HUES48 (cell line): Measurements from ENCODE around the gene CADPS.

ENCODE experiments used
- H3K27ac ChIP-seq: one replicate; pipeline ENCODE4 v1.7.0; 2013; ENCODE audit warnings: low read depth, low read length, inconsistent platforms
- H3K27me3 ChIP-seq: 2 replicates; pipeline ENCODE4 v1.6.1; 2013; ENCODE audit warnings: mild to moderate bottlenecking, low read length; ENCODE audit not compliant: control insufficient read depth, insufficient read depth
- H3K36me3 ChIP-seq: 2 replicates; pipeline ENCODE4 v1.6.1; 2013; ENCODE audit warnings: low read length; ENCODE audit not compliant: control insufficient read depth, insufficient read depth
- H3K4me1 ChIP-seq: 2 replicates; pipeline ENCODE4 v1.6.1; 2013; ENCODE audit warnings: mild to moderate bottlenecking, low read length; ENCODE audit not compliant: control insufficient read depth, insufficient read depth
- H3K4me3 ChIP-seq: 2 replicates; pipeline ENCODE4 v1.5.1; 2013; ENCODE audit warnings: mild to moderate bottlenecking, low read depth, low read length
- H3K9ac ChIP-seq: 2 replicates; pipeline ENCODE4 v1.6.1; 2013; ENCODE audit warnings: mild to moderate bottlenecking, low read depth, low read length, moderate library complexity
- H3K9me3 ChIP-seq: 2 replicates; pipeline ENCODE4 v1.6.1; 2013; ENCODE audit warnings: low read length; ENCODE audit not compliant: control insufficient read depth, insufficient read depth

Gene CADPS

DNA sequence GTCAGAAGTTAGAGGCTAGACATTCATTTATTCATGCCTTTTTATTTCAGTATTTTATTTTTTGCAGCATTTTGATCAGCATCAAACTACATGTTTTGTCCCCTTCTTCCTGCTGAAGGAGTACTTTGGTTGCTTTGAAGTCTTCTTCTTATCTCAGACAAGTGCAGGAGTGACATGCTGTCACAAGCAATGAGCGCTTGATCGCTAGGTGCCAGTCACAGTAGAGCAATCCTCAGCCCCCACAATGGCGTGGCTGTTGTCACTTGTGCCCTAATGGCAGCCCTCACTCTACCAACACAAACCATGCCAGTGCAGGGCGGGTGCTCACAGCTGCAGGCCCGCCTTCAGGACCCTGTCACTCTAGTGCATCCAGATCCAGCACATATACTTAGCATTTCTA, 317.2 kb downstream of the CADPS start:
- no peaks in the 10 kb centered on the region for H3K27me3 ChIP-seq
- no peaks in the 10 kb centered on the region for H3K36me3 ChIP-seq
- no peak overlapping the region for H3K27ac ChIP-seq
- no peak overlapping the region for H3K4me3 ChIP-seq
- no peak overlapping the region for H3K9ac ChIP-seq
- H3K4me1 ChIP-seq: peaks cover 12% of the 10 kb centered on the region
- H3K9me3 ChIP-seq: no peaks in the 10 kb centered on the region

DNA sequence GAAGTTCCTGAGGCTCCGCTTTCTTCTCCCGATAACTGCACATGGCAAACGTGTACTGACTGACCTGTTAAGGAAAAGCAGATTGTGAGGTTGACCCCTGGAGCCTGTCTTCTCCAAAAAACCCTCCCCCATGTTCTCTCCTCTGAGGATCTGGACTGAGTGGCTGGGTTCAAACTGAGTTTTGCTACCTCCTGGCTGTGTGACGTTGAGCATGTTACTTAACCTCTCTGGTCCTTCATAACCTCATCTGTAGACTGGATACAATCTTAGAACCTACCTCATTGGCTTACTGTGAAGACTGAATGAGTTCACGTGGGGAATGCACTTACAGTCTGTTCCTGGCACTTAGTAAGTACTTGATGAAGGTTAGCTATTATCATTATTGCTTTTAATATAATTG, 317.8 kb downstream of the CADPS start:
- H3K27me3 ChIP-seq: no peaks in the 10 kb centered on the region
- H3K36me3 ChIP-seq: no peaks in the 10 kb centered on the region
- no peaks in the 10 kb centered on the region for H3K9me3 ChIP-seq
- H3K4me1 ChIP-seq: peaks cover 12% of the 10 kb centered on the region
- H3K9ac ChIP-seq: no peak overlapping the region
- no peak overlapping the region for H3K27ac ChIP-seq
- H3K4me3 ChIP-seq: no peak overlapping the region

DNA sequence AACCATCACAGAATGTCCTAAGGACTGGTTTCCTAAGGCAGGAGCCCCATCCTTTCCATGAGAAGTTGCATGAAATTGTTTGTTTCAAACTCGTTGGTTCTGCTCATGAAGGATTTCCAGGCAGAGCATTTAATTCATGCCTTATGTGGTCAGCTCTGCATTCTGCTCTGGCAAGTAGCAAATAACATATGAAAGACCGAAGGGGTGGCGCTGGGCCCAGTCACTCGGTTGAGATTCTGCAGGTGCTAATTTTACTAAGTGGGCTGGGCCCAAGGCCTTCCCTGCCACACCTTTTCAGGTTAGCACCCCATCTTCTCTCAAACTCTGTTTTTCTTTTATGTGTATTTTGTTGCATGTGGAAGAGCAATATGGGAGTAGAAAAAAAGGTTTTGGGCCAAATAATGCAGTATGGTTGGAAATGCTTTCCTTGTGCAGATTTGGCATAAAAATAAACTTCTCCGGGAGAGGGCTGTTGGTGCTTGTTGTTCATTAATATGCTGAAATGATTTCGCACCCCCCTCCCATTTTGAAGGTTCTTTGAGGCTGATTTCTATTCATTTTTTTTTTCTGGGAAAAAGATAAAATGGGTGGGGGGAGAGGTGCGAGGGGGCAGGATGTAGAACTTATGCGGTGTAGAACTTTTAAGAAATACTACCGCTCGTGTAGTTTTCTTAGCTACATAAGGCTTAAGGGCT, 318.9 kb downstream of the CADPS start:
- Histone ChIP-seq H3K9ac (no peak overlapping the region), H3K36me3 (no peaks in the 10 kb centered on the region), H3K4me1 (peaks cover 12% of the 10 kb centered on the region), H3K4me3 (no peak overlapping the region), H3K9me3 (no peaks in the 10 kb centered on the region), H3K27me3 (no peaks in the 10 kb centered on the region), H3K27ac (no peak overlapping the region)

DNA sequence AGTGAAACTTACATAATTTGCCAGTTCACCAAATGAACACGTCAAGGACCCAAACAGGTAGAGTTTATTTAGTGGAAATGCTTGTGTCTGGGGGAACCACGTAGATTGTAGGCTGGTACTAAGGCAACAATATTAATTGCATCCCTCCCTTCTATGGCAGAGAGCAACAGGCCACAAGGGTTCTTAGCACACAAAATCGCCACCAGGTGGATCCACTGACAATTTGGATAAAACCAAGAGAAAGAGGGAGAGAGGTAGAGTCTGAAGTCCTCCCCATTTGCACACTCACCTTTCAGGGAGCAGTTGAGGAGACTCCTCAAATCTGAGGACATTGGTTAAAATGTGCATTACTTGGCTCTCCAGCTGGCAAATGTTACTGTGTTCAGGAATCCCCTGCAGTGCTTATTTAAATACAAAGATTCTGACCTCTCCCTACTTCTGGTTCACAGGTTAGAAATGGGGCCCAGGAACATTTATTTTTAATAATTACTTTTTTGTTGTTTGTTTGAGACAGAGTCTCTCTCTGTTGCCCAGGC, 320.9 kb downstream of the CADPS start:
- no peak overlapping the region for H3K4me3 ChIP-seq
- H3K27ac ChIP-seq: no peak overlapping the region
- H3K36me3 ChIP-seq: no peaks in the 10 kb centered on the region
- H3K9ac ChIP-seq: no peak overlapping the region
- H3K4me1 ChIP-seq: peaks cover 16% of the 10 kb centered on the region
- no peaks in the 10 kb centered on the region for H3K9me3 ChIP-seq
- H3K27me3 ChIP-seq: no peaks in the 10 kb centered on the region

DNA sequence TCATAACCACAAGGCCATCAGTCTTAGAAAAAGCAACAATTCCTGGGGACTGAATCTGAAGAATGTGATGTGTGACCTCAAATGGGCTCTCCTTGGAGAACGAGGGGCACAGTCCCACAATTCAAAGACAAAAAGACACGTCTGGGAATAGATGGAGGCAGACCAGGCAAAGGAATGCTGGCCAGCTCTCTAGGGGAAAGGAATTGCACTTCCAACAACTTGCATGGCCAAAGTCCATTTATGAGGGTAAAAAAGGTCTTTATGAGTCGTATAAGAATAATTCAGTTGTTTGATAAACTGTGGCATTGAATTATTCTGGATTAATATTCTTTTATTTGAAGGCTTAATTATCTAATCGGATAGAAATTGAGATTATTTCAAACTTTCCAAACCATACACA, 321.4 kb downstream of the CADPS start:
- Histone ChIP-seq H3K4me1 (peaks cover 20% of the 10 kb centered on the region), H3K9me3 (no peaks in the 10 kb centered on the region), H3K27ac (no peak overlapping the region), H3K4me3 (no peak overlapping the region), H3K27me3 (no peaks in the 10 kb centered on the region), H3K36me3 (no peaks in the 10 kb centered on the region), H3K9ac (no peak overlapping the region)

DNA sequence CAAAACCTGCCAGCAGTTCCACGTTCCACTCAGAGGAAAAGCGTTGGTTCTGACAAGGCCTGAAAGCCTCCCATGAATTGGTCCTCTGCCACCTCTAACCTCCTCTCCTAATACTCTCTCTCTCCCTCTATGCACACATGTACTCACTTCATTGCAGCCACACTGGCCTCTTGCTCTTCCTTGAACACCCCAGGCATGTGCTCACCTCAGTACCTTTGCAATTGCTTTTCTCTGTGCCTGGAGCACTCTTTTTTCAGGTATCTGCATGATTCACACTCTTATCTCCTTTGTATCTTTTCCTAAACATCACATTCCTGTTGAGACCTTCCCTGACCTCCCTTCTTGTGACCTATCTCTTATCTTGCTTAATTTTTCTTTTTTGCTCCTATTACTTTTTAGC, 323.7 kb downstream of the CADPS start:
- Histone ChIP-seq H3K4me1 (peaks cover 27% of the 10 kb centered on the region), H3K27ac (no peak overlapping the region), H3K9ac (no peak overlapping the region), H3K9me3 (no peaks in the 10 kb centered on the region), H3K4me3 (no peak overlapping the region), H3K27me3 (no peaks in the 10 kb centered on the region), H3K36me3 (no peaks in the 10 kb centered on the region)

DNA sequence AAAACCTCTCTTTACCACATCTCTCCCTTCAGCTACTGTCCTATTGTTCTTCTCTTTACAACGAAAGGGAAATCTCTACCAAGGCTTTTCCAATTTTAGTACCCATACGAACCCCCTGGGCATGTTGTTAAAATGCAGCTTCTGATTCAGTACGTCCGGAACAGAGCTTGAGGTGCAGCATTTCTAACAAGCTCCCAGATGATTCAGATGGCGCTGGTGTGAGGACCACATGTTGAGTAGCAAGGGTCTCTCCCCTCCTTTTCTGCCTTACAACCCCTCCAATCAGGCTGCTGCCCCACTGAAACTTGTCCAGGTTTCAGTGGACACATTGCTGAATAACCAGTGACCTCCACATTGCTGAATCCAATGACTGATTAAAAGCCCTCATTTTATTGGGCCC, 324.8 kb downstream of the CADPS start:
- no peak overlapping the region for H3K9ac ChIP-seq
- H3K4me1 ChIP-seq: peaks cover 18% of the 10 kb centered on the region
- no peak overlapping the region for H3K4me3 ChIP-seq

DNA sequence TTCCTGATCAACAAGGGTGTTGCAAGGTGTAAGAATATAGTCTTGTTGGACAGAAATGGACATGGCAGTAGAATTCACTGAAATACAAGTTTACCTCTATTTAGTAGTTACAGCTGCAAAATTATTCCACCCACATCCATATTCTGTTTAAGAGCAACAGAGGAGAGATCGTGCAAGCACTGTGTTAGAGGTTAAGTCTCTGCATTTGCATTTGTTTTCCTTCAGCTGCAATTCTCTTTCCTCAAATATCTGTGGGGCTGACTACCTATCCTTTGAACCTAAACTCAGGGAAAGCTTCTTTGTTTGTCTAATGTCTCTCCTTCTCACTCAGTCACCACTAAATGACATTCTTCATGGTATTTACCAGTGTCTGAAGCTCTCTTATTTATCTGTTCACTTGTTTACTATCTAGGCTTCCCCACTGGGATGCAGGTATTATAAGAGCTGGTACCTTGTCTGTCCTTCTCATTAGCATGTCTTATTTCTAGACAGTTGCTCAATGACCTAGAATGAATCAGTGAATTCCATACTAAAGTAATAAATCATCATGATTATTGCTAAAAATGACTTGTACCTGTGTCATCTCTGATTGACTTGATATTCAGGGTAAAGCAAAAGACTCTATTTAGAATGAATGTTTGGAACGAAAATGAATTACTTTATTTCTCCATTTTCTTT, 326.5 kb downstream of the CADPS start:
- Histone ChIP-seq H3K4me1 (peaks cover 29% of the 10 kb centered on the region), H3K9ac (no peak overlapping the region), H3K27me3 (no peaks in the 10 kb centered on the region), H3K9me3 (no peaks in the 10 kb centered on the region), H3K27ac (no peak overlapping the region), H3K36me3 (no peaks in the 10 kb centered on the region), H3K4me3 (no peak overlapping the region)

More for the DNA sequence above, 324.8 kb downstream of the CADPS start:
- H3K36me3 ChIP-seq: no peaks in the 10 kb centered on the region
- no peak overlapping the region for H3K27ac ChIP-seq
- H3K9me3 ChIP-seq: no peaks in the 10 kb centered on the region
- H3K27me3 ChIP-seq: no peaks in the 10 kb centered on the region

DNA sequence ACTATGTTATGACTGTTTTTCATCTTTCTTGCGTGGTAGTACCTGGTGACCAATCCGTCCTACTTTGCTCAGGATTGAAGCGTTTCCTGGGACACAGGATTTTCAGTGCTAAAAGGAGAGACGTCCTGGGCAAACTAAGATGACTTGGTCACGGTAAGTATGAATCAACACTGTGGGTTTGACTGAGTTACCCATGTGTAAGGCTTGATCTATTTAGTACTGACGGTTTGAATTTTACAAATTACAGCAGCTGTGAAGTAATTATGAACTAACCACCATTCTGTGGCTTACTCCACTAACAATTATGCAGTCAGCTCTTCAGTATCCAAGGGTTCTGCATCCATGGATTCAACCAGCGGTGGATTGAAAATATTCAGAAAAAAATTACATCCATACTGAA, 328.9 kb downstream of the CADPS start:
- no peaks in the 10 kb centered on the region for H3K9me3 ChIP-seq
- H3K36me3 ChIP-seq: no peaks in the 10 kb centered on the region
- peaks cover 36% of the 10 kb centered on the region for H3K4me1 ChIP-seq
- H3K27ac ChIP-seq: no peak overlapping the region
- no peaks in the 10 kb centered on the region for H3K27me3 ChIP-seq
- no peak overlapping the region for H3K4me3 ChIP-seq
- no peak overlapping the region for H3K9ac ChIP-seq

DNA sequence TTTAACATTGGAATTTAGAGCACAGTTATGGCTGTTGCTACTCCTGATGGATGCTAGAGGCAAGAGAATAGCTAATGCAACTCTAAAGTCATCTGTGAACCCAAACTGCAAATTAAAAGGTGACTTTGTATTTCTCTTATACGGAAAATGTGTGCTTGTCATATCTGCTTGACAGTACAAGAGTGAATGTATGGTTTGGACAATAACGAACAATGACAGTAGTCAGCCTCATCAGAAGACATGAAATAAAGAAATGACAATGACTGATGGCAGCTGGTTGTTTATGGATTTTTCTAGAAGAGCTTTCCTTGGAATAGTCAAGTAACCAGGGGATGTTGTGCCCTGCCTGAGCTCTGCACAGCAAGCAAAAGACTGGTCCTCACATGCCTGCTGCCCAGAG, 333.0 kb downstream of the CADPS start:
- H3K27ac ChIP-seq: no peak overlapping the region
- H3K4me3 ChIP-seq: no peak overlapping the region
- no peak overlapping the region for H3K9ac ChIP-seq
- H3K27me3 ChIP-seq: no peaks in the 10 kb centered on the region
- H3K36me3 ChIP-seq: no peaks in the 10 kb centered on the region
- H3K9me3 ChIP-seq: no peaks in the 10 kb centered on the region
- peaks cover 51% of the 10 kb centered on the region for H3K4me1 ChIP-seq

DNA sequence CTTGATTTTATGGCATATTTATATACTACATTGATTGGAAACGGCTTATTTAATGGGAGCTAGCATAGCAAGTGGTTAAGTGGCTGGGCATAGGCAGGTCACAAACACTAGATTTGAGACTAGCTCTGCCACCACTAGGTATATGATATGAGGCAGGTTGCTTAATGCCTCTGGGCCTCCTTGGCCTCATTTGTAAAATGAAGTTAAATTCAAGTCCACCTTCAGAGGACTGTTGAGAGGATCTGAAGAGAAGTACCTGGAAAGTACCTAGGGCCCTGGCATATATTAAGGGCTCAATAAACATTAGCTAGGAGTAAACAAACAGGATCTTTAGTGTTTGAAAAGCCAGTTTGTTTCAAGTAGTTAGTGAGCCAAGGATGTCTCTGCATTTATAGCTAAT, 335.5 kb downstream of the CADPS start:
- no peaks in the 10 kb centered on the region for H3K36me3 ChIP-seq
- H3K27me3 ChIP-seq: no peaks in the 10 kb centered on the region
- no peak overlapping the region for H3K27ac ChIP-seq

More for the DNA sequence above, 335.5 kb downstream of the CADPS start:
- Histone ChIP-seq H3K9me3 (no peaks in the 10 kb centered on the region), H3K4me3 (no peak overlapping the region), H3K4me1 (peaks cover 54% of the 10 kb centered on the region), H3K9ac (no peak overlapping the region)
